Measurements from ENCODE around the gene OR2A14.
A peak's percentile ranks its signal among the peaks of the same experiment; 100 is the strongest.
"Not testable (repeated sequence)": the region's sequence is repeated elsewhere in the genome, so short reads cannot be mapped to it uniquely, and the experiment has no call there.

The OR2A14 gene

GRCh38 chr7:144142187-144142586, 19.2 kb downstream of the OR2A14 start:
- no peak for DNase-seq (ENCODE audit: low read depth)
- TF ChIP-seq, protein P1, sequence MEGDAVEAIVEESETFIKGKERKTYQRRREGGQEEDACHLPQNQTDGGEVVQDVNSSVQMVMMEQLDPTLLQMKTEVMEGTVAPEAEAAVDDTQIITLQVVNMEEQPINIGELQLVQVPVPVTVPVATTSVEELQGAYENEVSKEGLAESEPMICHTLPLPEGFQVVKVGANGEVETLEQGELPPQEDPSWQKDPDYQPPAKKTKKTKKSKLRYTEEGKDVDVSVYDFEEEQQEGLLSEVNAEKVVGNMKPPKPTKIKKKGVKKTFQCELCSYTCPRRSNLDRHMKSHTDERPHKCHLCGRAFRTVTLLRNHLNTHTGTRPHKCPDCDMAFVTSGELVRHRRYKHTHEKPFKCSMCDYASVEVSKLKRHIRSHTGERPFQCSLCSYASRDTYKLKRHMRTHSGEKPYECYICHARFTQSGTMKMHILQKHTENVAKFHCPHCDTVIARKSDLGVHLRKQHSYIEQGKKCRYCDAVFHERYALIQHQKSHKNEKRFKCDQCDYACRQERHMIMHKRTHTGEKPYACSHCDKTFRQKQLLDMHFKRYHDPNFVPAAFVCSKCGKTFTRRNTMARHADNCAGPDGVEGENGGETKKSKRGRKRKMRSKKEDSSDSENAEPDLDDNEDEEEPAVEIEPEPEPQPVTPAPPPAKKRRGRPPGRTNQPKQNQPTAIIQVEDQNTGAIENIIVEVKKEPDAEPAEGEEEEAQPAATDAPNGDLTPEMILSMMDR (IDR thresholded peaks at IDR 0.05; ENCODE audit: insufficient read depth, low read depth, low read length, missing control alignments): no peak
- H3K4me3 ChIP-seq (ENCODE audit: low read length): no peak overlapping the region

GRCh38 chr7:144144426-144144825, 21.4 kb downstream of the OR2A14 start:
- DNase-seq (ENCODE audit: low read depth): no peak
- TF ChIP-seq, protein P1 (IDR thresholded peaks at IDR 0.05; ENCODE audit: insufficient read depth, low read depth, low read length, missing control alignments): no peak
- no peak overlapping the region for H3K4me3 ChIP-seq (ENCODE audit: low read length)

DNA sequence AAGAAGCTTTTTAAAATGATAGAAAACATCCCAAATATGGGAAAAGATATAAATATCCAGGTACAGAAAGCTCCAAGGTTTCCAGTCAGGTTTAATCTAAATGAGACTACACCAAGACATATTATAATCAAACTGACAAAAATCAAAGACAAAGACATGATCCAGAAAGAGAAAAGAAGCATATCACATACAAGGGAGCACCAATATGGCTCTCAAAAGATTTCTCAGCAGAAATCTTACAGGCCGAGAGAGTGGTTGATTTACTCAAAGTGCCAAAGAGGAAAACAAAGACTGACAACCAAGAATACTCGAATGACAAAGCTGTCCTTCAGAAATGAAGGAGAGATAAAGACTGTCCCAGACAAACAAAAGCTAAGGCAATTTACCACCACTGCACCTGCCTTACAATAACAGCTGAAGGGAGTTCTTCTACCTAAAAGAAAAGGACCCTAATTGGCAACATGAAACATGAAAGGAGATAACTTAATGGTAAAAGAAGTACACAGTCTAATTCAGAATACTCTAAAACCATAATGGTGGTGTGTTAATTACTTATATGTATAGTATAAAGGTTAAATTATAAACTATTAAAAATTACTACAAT, 25.4 kb downstream of the OR2A14 start:
- no peak for DNase-seq (ENCODE audit: low read depth)
- TF ChIP-seq, protein P1 (IDR thresholded peaks at IDR 0.05; ENCODE audit: insufficient read depth, low read depth, low read length, missing control alignments): no peak

DNA sequence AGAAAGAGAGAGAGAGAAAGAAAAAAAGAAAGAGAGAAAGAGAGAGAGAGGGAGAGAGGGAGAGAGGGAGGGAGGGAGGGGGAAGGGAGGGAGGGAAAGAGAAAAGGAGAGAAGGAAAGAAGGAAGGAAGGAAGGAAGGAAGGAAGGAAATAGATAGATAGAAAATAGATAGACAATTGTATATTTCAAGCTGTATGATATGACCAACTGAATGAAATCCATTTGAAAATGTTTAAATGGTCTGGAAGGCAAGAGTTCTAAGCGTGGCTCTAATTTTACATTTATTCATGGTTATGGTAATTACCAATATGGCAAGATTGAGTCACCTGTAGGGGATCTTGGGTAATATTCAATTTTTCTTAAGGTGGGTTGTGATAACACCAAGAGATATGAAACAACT, 35.9 kb downstream of the OR2A14 start:
- no peak overlapping the region for H3K4me3 ChIP-seq (ENCODE audit: low read length)
- DNase-seq (ENCODE audit: low read depth): no peak
- TF ChIP-seq, protein P1 (IDR thresholded peaks at IDR 0.05; ENCODE audit: insufficient read depth, low read depth, low read length, missing control alignments): no peak

More for the DNA sequence above, 25.4 kb downstream of the OR2A14 start:
- H3K4me3 ChIP-seq (ENCODE audit: low read length): no peak overlapping the region

DNA sequence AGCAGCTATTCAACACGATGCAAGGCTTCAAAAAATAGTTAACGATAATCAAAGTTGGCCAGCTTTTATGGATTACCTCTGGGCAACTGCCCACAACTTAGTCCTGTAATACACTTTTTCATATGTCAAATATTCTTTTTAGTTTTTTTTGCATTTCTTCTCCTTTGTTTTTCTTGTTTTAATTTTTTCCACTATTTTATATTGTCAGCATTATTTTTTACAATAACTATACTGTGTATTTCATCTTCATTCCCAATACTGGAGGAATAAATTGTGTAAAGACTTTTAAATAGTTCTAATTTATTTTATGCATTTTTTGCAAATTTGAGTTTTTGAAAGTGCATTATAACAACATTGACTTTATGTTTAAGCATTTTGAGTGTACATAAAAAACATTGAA, 41.8 kb downstream of the OR2A14 start:
- TF ChIP-seq, protein P1 (IDR thresholded peaks at IDR 0.05; ENCODE audit: insufficient read depth, low read depth, low read length, missing control alignments): no peak
- H3K4me3 ChIP-seq (ENCODE audit: low read length): no peak overlapping the region
- DNase-seq (ENCODE audit: low read depth): no peak

GRCh38 chr7:144171594-144172350, 48.8 kb downstream of the OR2A14 start:
- DNase-seq (ENCODE audit: low read depth): peak; percentile 19
- not testable (repeated sequence) for H3K4me3 ChIP-seq (ENCODE audit: low read length)

GRCh38 chr7:144174613-144175012, 51.6 kb downstream of the OR2A14 start:
- H3K4me3 ChIP-seq (ENCODE audit: low read length): no peak overlapping the region
- TF ChIP-seq, protein P1 (IDR thresholded peaks at IDR 0.05; ENCODE audit: insufficient read depth, low read depth, low read length, missing control alignments): no peak
- DNase-seq (ENCODE audit: low read depth): no peak

Measured in epithelial cell of esophagus (primary cell).